CD4-positive, alpha-beta T cell treated with Interleukin-4 for 1 hour (primary cell): ENCODE results near the gene HCRTR1.
A peak's percentile ranks its signal among the peaks of the same experiment; 100 is the strongest.

Experiments used
- DNase-seq, 2 donors: peaks; one replicate each; pipeline ENCODE4 v3.0.0-alpha.2; 2020 to 2022

The HCRTR1 gene

DNA sequence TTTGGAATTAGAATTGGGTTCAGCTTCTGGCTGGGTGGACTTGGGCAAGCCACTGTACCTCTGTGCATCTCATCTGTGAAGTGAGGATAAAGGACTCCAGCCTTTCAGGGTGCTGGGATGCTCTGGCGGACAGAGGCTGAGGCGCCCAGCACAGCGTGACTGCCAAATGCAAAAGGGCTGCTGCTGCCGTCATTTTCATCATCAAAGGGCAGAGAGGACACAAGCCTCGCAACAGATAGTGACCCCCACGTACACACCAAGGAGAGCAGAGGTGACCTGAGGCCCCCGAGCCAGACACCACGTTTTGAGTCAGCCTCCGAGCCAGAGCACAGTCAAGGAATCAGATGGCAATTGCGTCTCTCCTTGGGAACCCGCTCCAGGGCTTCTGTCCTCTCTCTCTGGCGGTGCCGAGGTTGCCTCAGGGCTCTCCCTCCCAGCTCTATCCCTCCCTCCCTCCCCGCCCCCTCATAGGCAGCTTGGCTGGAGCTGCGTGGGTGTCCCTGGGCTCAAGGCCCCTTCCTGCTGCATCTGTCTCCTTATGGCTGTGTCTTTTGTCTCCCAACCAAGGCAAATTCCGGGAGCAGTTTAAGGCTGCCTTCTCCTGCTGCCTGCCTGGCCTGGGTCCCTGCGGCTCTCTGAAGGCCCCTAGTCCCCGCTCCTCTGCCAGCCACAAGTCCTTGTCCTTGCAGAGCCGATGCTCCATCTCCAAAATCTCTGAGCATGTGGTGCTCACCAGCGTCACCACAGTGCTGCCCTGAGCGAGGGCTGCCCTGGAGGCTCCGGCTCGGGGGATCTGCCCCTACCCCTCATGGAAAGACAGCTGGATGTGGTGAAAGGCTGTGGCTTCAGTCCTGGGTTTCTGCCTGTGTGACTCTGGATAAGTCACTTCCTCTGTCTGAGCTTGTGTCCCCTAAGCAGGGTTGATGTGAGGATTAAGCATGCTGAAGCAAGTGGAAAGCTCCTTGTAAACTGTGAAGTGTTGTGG, 9.0 kb downstream of the HCRTR1 start:
- no peak for DNase-seq

DNA sequence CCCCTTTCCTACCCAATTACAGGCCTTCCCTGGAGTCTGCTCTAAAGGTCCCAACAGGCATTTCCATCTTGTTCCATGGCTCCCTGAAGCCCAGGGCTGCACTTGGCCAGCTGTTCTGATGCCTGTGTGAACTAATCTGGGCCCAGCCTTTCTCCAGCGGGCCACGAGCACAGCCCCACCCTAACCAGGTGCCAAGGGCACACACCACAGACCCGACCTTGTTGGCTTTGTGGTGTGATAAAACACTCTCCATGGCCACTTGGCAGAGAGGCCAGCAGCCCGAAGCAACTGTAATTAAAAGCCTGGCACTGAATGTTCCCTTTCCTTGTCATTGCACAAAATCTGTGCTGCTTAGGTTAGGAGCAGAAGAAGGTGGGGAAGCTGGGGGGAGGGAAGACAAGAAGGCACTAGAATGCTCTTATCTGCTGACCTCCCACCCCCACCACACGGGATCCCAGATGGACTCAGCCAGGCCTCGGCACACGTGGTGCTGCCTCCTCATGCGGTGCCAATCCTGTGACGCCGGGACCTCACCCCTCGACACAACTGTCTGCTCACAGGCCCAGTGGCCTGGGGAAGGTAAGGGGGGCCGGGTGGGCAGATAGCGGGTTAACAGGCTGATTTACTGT, 9.9 kb downstream of the HCRTR1 start:
- no peak for DNase-seq

DNA sequence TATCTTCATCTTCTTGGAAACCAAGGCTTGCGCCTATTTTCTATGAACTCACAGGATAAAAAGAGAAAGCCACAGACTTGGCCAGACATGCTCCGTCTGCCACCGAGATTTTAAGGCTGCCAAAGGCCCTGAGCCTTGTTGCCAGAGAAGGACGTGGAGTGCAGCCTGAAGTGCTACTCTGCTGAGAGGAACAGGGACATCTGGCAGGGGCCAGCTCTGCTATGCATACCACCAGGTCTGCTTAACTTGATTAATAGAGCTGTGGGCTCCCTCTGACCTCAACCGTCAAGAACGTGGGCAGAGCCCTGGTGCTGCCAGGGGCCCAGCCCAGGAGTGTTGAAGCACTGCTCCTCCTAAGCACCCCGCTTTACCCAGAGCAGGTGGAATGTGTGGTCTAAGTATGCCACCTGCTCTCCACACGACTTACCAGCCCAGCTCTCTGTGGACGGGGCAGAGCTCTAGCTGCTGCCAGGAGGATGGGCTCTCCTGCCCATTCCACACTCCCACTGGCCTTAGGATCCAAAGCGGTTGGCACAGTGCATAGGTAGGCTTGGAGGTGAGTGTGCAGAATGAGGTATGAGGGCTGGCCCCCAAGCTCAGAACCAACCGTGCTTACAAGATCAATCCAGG, 10.6 kb downstream of the HCRTR1 start:
- DNase-seq, result no peak

DNA sequence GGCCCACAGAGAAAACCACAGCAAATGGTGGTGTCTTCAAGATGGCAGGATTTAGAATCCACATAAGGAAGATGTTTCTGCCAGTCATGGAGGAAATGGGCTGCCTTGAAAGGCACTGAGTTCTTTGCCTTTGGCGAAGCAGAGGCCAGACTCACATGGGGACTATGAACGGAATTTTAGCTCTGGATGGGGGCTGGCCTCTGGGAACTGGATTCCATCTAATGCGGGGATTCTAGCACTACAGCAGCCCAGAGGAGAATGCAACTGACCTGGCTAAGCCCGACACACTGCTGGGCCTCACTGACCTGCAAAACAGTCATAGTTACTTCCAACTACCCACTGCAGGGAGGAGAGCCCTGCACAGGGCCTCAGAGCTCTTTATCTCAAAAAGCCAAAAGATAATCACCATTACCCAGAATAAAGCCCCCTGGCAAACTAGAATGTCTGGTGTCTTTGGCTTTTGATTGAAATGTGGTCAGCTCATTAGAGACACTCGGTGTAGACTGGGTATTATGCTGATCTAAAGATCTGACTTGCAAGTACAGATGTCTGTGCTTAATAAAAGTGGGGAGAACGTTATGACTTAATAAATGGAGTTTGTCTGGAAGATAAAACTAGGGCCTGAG, 11.6 kb downstream of the HCRTR1 start:
- no peak for DNase-seq

DNA sequence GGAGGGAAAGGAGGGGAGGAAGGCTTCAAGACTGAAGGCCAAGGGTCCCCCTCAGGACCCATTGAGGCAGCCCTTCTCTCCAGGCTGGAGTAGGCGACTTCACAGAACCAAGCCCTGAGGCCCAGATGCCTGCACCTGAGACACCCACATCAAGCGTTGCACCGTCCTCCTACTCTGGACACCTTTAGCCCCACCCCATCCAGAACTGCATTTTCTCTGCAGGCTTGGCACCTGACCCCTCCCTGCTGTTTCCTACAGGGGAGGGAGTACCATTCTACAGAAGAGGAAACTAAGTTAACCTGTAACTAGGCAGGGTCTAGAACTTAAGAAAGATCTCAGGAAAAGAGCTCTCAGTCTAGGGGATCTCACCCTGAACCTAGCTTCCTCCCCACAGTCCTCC, 15.2 kb downstream of the HCRTR1 start:
- DNase-seq, result no peak

DNA sequence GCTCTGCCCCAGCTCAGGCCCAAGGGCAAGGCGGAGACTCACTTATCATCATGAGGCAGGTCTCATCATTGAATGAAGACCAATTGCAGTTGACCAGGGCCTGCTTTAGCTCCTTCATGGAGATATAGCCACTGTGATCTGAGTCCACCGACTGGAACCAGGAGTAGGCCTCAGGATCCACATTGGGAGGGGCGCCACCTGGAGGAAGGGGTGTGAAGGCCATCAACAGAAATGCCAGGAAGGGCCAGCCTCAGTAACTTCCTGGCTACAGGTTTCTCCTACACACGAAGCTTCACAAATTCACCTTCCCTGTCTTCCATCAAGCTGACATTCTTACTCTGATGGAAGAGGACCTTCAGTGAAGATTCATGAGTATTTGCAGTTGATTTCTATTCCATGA, 15.6 kb downstream of the HCRTR1 start:
- peak in 1 of 2 donors; percentile 13 for DNase-seq

DNA sequence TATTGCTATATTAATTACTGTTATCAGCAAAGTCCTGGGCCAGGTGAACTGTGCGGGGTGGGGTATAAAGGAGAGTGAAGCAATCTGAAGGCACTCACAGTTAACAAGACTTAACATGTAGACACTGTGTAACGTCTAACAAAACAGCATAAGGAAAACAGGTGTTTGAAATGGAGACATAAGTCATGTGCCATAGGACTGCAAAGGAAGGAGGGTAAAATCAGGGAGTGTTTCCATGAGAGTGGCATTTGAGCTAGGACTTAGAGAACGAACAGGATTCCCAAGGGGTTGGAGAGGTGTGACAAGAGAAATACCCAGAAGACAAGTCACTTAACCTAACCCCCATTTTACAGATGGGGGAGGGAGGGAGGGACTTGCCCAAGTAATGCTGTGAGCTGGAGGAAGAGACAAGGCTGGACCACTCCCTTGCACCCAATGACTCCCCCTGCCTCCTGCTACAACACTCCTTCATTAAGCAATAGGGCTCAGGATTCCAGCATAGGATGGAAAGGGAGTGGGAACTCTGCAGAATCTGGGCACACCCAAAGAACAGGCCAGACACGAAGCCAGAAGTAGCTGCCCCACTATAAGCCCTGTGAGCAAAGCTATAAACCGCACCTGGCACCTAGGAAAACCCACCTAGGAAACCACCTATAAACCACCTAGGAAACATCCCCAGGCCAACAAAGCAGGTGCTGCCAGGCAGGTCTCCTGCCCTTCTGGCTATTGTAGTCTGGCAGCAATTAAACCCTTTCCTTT, 20.6 kb downstream of the HCRTR1 start:
- no peak for DNase-seq

DNA sequence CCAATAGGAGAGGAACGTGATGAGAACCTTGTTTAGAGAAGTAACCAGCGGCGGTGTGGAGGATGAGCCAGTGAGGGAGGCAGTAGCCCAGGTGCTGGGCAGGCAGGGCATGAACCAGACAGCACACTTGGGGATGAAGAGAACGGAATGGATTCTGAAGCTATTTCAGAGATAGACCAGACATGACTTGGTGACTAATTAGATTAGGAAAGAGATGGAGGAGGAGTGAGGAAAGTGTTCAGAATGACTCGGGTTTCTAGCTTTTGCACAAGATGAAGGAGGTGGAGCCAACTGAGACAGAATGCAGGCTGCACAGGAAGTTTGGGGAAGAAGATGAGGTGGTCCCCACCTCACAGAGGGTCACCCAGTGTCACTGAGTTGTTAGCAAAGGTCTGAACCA, 22.1 kb downstream of the HCRTR1 start:
- no peak for DNase-seq

DNA sequence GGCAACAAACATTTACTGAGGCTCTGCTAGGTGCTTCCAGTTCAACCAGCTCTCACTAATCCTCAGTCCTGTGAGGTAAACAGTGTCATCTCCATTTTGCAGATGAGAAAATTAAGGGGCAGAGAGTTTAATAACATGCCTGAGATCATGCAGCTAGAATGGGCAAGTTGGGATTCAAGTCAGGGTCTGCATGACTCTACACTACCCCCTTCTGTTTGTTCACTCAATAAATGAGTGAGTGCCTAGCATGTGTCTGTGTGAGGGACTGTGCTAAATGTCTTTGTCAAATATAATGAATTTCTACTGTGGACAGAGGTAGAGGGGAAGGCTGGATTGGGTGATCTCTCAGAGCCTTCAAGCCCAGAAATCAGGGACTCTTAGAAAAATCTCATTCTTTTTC, 22.7 kb downstream of the HCRTR1 start:
- no peak for DNase-seq

DNA sequence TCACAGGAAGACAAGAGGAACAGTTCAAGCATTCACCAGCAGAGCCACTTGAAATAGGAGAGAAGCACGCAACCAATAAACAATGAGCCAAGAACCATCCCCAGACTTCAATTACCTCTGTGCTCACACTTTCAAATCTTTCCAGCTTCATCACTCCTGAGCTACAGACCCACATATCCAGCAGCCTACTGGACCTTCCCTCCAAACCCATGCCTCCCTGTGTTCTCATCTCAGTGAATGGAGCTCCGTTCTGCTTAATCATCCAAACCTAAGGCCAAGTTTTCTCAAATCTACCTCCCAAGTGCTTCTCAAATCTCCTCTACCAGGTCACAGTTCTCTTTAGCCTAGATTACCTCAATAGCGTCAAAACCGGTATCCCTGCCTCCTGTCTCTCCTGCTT, 23.5 kb downstream of the HCRTR1 start:
- no peak for DNase-seq

DNA sequence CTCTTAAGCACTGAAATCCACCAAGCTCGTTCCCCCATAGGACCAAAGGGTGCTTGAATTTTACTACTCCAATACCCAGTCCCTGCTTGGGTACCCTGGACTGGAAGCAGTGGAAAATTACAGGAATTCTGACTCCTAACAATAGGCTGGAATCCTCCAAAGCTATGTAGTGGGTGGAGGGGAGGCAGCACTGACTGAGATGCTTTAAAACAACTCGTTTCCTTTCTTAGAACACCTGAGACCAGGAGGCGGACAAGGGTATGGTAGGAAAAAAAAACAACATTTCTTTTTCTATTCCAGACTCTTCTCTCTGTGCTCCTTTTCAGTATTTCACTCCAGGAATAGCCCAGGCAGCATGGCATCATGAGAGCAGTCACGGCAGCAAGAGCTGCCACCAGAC, 24.9 kb downstream of the HCRTR1 start:
- DNase-seq, result no peak

DNA sequence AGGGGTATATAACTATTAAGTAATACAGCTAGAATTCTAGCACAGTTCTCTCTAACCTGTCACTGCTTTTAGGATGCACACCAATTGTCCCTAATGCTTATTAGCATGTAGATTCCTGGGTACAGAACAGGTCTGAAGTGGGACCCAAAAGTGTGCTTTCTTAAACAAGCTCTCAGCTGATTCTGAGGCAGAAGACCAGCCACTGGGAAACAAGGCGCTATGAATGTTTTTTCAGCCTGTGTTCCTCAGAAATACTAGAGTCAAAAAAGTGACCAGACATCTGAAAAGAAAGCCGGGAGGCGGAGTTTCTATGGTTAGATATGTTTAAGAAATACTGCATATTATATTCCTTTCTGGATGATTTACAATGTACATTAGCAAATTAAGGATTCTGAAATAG, 25.4 kb downstream of the HCRTR1 start:
- DNase-seq, result no peak

DNA sequence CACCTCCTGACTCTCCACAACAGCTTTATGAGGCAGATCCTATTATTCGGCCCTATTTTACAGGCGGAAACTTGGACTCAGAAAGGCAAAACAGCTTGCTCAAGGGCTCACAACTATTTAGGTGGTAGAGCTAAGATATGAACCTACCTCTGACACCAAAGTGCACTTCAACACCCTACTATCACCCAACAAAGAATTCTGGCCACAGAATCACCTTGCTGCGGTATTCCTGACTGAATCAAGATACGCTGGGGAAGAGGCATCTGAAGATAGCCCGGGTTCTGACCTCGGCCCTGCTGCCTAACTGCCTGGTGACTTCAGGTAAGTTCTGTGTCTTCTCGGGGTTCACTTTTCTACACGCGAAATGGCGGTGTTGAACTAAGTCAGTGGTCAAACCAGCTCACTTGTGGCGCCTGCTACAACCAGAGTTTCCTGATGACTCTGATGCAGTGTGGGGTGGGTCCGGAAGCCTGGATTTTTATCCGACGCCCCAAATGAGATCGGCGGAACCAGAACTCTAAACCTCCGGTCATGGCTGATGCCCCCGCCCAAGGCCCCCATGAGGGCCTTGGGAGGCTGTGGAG, 26.6 kb downstream of the HCRTR1 start:
- DNase-seq, result no peak

DNA sequence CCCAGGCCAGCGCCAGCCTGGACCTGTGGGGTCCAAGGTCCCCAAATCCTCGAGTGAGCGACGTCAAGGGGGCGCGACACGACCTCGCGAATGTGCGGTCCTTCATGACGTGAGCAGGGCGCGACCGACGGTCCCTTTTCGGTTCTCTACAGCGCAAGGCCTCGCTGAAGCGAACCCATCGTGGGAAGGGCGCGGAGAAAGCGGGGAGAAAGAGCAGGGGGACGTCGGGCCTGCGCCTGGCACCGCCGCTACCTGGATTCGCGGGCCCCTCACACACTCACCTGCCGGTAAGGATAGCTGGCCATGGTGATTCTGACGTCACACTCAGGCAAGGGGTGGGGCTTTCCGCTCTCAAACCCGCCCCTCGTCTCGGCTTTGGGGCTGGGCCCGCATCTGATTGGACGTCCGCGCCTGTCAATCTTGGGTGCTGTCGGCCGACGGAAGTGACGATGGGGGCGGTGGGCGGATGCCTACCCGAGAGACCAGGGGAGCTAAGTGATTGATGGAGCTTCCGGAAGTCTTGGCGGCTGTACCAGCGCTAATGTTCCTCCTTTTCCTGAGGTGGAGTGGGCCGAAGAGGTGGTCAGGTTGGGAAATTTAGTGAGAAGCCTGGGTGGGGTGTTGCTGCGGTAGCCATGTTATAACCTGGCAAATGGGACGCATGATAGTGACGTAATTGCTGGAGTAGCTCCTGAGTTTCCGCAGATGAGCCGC, 27.2 kb downstream of the HCRTR1 start, which contains the start of gene PEF1:
TSS of gene PEF1 (minus strand) at position 317 of the 714 bp plus-strand sequence. CDS start at position 305, 12 bp downstream.
- DNase-seq, result peak; percentile 98 to 99

DNA sequence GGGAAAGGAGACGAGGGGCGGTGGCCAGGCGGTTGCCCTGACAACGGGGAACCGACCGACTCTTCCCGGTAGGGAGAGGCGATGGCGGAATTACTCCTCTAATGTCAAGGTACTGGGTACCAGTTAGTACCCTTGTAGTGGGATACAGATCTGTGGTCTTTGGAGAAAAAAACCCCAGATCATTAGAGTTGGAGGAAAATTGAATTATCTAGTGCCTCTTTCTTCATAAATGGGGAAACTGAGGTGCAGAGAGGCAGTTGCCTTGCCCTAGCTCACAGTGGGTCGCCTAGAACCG, 27.7 kb downstream of the HCRTR1 start:
- no peak for DNase-seq

DNA sequence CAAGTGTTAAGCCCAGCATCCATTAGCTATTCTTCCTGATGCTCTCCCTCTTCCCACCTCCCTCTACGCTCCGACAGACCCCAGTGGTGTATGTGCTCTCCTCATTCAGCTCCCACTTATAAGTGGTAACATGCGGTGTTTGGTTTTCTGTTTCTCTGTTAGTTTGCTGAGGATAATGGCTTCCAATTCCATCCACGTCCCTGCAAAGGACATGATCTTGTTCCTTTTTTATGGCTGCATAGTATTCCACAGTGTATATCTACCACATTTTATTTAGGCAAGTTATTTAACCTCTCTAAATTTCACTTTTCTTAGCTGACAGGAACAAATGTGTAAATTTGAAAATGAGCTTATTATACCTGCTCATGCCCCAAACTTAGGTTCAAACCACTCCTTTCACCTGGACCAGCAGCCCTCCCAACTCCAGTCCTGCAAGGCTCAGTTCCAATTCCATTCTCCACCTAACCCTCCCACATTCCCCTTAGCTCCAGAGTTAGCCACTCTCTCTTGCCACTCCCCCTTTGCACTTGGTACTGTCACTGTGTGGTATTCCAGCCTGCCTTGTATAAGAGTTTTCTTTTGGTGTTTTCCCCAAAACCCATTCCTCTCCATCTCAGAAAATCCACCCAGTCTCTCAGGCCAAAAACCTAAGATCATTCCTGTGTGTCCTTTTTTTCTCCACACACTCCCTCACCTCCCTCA, 28.9 kb downstream of the HCRTR1 start:
- peak in 1 of 2 donors; percentile 17 for DNase-seq

DNA sequence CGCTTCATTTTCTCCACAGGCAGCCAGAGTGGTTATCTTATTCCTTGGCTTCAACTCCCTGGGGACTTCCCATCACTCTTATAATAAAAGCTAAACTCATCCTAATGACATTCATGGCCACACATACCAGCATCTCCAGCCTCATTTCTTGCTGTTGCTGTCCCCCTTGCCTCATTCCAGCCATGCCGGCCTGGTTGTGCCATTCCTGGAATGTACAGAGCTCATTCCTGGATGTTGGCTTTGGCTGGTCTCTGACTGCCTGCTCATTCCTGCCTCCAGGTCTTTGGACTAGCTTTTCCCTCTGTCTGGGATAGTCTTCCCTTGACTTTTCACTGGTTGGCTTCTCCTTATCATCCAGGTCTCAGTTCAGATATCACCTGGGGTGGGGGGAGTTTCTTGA, 29.6 kb downstream of the HCRTR1 start:
- no peak for DNase-seq

DNA sequence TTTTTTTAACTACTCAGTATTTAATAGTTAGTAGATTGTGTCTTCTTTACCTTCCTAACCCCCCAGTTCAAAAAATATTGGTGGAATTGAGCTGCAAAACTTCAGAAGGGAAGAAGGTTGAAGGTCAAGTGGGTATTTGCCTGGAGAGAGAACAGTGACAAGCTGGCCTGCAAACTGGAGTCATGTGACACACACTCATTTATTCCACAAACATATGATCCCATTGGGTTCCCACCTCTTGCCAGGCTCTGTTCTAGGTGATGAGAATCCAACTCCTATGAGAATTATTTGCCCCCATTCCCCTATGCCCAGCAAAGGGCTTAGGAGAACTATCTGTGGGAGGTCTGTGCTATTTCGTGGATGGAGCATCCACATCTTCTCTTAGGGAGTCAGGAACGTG, 30.7 kb downstream of the HCRTR1 start:
- no peak for DNase-seq

DNA sequence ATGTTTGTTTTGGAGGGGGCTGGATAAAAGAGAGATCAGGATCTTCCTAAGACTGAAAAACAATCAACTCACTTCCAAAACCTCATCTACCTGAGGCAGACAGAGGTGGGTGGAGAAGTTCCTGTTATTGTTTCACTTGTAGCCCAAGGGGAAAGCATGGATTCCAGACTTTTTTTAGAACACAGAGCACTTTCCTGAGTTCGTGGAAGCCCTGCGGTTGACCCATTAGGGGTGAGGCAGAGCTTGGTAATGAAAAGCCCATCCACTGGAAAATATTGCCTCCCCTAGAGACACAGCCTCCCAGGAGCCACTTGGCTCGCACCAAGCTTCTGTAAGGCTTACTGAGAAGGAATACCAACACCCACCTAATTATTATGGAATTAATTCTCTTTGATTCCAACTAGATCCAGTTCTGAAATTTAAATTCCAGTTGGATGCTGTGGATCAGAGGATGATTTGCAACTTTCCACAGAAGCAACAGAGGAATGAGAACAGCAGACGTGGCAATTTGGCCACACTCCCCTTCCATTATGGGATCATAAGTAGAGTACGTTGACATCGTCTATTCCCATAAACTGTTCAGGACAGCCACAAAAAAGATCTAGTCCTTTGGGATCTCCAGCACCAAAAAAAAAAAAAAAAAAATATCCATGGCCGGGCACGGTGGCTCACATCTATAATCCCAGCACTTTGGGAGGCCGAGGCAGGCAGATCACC, 31.3 kb downstream of the HCRTR1 start:
- no peak for DNase-seq
